ENCODE data around the gene SSBP3.

DNA sequence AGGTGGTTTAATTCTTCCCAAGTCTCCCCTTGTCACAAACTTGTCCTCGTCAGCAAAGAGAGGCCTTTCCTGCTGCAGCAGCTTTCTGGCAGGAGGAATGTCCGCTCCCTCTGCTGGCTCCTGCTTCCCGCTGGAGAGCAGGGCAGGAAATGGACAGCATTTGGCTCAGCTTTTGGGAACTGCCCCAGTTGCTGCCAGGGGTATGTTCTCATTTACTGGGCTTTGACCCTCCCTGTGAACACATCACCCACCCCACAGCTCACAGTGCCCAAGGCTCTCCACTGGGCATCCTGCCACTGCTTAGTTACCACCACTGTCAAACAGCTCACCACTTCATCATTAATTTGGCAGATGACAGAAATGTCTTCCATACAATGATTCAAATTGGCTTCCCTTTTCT is 130.8 kb downstream of the SSBP3 start:
- no peak for TF ChIP-seq TAF1 (IDR thresholded peaks at IDR 0.05; ENCODE audit: borderline replicate concordance, insufficient read depth, low read length)
- TF ChIP-seq, protein P1, sequence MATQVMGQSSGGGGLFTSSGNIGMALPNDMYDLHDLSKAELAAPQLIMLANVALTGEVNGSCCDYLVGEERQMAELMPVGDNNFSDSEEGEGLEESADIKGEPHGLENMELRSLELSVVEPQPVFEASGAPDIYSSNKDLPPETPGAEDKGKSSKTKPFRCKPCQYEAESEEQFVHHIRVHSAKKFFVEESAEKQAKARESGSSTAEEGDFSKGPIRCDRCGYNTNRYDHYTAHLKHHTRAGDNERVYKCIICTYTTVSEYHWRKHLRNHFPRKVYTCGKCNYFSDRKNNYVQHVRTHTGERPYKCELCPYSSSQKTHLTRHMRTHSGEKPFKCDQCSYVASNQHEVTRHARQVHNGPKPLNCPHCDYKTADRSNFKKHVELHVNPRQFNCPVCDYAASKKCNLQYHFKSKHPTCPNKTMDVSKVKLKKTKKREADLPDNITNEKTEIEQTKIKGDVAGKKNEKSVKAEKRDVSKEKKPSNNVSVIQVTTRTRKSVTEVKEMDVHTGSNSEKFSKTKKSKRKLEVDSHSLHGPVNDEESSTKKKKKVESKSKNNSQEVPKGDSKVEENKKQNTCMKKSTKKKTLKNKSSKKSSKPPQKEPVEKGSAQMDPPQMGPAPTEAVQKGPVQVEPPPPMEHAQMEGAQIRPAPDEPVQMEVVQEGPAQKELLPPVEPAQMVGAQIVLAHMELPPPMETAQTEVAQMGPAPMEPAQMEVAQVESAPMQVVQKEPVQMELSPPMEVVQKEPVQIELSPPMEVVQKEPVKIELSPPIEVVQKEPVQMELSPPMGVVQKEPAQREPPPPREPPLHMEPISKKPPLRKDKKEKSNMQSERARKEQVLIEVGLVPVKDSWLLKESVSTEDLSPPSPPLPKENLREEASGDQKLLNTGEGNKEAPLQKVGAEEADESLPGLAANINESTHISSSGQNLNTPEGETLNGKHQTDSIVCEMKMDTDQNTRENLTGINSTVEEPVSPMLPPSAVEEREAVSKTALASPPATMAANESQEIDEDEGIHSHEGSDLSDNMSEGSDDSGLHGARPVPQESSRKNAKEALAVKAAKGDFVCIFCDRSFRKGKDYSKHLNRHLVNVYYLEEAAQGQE (IDR thresholded peaks at IDR 0.05; ENCODE audit: insufficient read depth in 1 of 2, low read depth in 2 of 2, low read length in 2 of 2) = 0 out of 4 replicates have a peak, but pooled peaks of 1 of the 2 experiments have one; percentile 39

All from PFSK-1 (cell line).